Endodermal cell (in vitro differentiated cells): ENCODE measurements around the gene ZNF385D. TPM values are rescaled to one million over a fixed set of nuclear protein-coding genes. Genes with fewer than 3 reads are reported as not detected.

Source experiments
- DNase-seq: peaks from one replicate; pipeline ENCODE4 v3.0.0-alpha.2; 2017
- H3K27ac ChIP-seq: 2 replicates; pipeline ENCODE4 v1.5.1; 2013; ENCODE audit warnings: mild to moderate bottlenecking, low read depth, low read length, moderate library complexity
- H3K27me3 ChIP-seq: 2 replicates; pipeline ENCODE4 v1.6.1; 2013; ENCODE audit warnings: mild to moderate bottlenecking, low read length, moderate library complexity; ENCODE audit not compliant: insufficient read depth, control insufficient read depth, poor library complexity, severe bottlenecking
- H3K36me3 ChIP-seq: 2 replicates; pipeline ENCODE4 v1.7.0; 2013; ENCODE audit warnings: mild to moderate bottlenecking, low read length, moderate library complexity; ENCODE audit not compliant: control insufficient read depth, insufficient read depth
- H3K4me1 ChIP-seq: one replicate; pipeline ENCODE4 v1.7.0; 2013; ENCODE audit warnings: low read length; ENCODE audit not compliant: control insufficient read depth, insufficient read depth
- H3K4me3 ChIP-seq: 2 replicates; pipeline ENCODE4 v1.5.1; 2013; ENCODE audit warnings: mild to moderate bottlenecking, low read length, moderate library complexity
- H3K9ac ChIP-seq: 2 replicates; pipeline ENCODE4 v1.6.1; 2013; ENCODE audit warnings: mild to moderate bottlenecking, low read length, moderate library complexity; ENCODE audit not compliant: poor library complexity, severe bottlenecking; ENCODE audit errors: extremely low read depth
- H3K9me3 ChIP-seq: 2 replicates; pipeline ENCODE4 v1.6.1; 2013; ENCODE audit warnings: mild to moderate bottlenecking, low read length, moderate library complexity; ENCODE audit not compliant: control insufficient read depth
- H3K27ac Mint-ChIP-seq: 2 replicates; pipeline ENCODE4 v1.8.0; 2020; ENCODE audit warnings: mixed read lengths
- H3K27me3 Mint-ChIP-seq: 2 replicates; pipeline ENCODE4 v1.8.0; 2021; ENCODE audit warnings: mild to moderate bottlenecking, mixed read lengths; ENCODE audit not compliant: insufficient read depth
- H3K36me3 Mint-ChIP-seq: 2 replicates; pipeline ENCODE4 v1.8.0; 2020; ENCODE audit warnings: low read depth, mixed read lengths
- H3K4me1 Mint-ChIP-seq: 2 replicates; pipeline ENCODE4 v1.8.0; 2020; ENCODE audit warnings: mixed read lengths
- H3K4me3 Mint-ChIP-seq: 2 replicates; pipeline ENCODE4 v1.8.0; 2020; ENCODE audit warnings: mild to moderate bottlenecking, moderate library complexity, mixed read lengths
- H3K9me3 Mint-ChIP-seq: 2 replicates; pipeline ENCODE4 v1.8.0; 2020; ENCODE audit warnings: mild to moderate bottlenecking, mixed read lengths
- WGBS, 2 experiments: methylation state at CpG; one replicate each; pipeline versions ENCODE4 v1.1.5 to v1.1.7; 2013; ENCODE audit warnings: missing lambda C conversion rate in 2 of 2, mixed read lengths in 1 of 2; ENCODE audit not compliant: insufficient coverage in 1 of 2, insufficient read length in 1 of 2; 5-methylcytosine and 5-hydroxymethylcytosine counted together
- total RNA-seq, 2 donors: library from RNA; stranded (reverse); fragmentation: NEBNext Ultra II Directional in 1 of 2; extraction: Animal tissue kit (Norgen Biotek cat#: 25700) in 1 of 2; gene quantifications; 2 replicates in 1 of 2; 3 replicates in 1 of 2; pipeline ENCODE4 v1.2.1, GENCODE V29; 2021
- TF ChIP-seq, protein P1 (sequence below): fragments of 200-600 bp; sonication (generic); conservative IDR thresholded peaks from 2 replicates; pipeline ENCODE4 v1.5.0; 2021; ENCODE audit warnings: antibody characterized with exemption, mild to moderate bottlenecking

ZNF385D gene
- total RNA-seq, 2 donors from 2014 or later: 1.1 to 3.7 TPM

DNA sequence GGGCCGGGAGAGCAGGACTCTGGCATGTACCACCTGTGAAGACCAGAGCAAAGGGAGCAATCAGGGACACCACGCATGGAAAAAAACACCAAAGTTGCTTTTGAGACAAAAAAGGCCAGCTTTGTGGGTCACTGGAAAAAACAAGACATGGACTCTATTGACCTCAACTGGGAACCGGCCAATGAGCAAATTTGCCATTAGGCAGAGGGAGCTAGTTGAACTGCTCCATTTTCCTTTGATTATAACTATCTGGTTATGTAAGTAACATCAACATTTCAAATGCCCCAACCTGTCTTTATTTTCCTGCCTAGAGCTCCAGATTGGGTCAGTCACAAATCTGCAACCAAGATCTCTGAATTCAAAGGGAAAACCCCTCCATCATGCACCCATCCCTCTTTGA lies 86.0 kb downstream of the ZNF385D start:
- Histone ChIP-seq H3K36me3 (no peaks in the 10 kb centered on the region), H3K4me3 (no peak overlapping the region), H3K27ac (no peak overlapping the region), H3K4me1 (peaks cover 2% of the 10 kb centered on the region), H3K27me3 (no peaks in the 10 kb centered on the region), H3K9ac (no peak overlapping the region), H3K9me3 (no peaks in the 10 kb centered on the region)
- no peak for DNase-seq
- no peak overlapping the region for H3K4me3 Mint-ChIP-seq
- H3K36me3 Mint-ChIP-seq: no peaks in the 10 kb centered on the region
- H3K27me3 Mint-ChIP-seq: no peaks in the 10 kb centered on the region
- WGBS, 2 experiments: 88 to 94% methylated on average over 2 to 3 of the region's 3 CpGs
- H3K9me3 Mint-ChIP-seq: no peaks in the 10 kb centered on the region
- H3K27ac Mint-ChIP-seq: no peak overlapping the region
- peaks cover 12% of the 10 kb centered on the region for H3K4me1 Mint-ChIP-seq
- TF ChIP-seq, protein P1, sequence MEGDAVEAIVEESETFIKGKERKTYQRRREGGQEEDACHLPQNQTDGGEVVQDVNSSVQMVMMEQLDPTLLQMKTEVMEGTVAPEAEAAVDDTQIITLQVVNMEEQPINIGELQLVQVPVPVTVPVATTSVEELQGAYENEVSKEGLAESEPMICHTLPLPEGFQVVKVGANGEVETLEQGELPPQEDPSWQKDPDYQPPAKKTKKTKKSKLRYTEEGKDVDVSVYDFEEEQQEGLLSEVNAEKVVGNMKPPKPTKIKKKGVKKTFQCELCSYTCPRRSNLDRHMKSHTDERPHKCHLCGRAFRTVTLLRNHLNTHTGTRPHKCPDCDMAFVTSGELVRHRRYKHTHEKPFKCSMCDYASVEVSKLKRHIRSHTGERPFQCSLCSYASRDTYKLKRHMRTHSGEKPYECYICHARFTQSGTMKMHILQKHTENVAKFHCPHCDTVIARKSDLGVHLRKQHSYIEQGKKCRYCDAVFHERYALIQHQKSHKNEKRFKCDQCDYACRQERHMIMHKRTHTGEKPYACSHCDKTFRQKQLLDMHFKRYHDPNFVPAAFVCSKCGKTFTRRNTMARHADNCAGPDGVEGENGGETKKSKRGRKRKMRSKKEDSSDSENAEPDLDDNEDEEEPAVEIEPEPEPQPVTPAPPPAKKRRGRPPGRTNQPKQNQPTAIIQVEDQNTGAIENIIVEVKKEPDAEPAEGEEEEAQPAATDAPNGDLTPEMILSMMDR: no peak

DNA sequence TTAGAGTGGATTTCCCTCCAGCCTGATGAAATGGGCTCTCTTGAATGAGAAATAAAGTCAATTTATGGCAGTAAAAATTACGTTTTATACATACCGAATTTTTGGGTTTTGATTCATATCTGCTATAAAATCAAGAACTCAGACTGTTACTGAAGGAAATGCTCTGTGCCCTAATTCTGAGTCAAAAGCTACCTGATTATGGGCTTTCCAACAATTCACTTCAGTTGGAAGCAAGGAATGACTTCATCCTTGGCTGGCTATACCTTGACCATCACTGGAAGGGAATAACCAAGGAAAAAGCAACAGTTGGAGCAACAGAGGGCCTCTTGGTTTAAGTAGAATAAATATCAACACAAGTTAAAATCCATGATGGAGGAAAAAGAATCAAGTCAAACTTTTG lies 88.6 kb downstream of the ZNF385D start:
- WGBS, 2 experiments: 96 to 100% methylated on average over 2 of the region's 2 CpGs
- no peaks in the 10 kb centered on the region for H3K36me3 Mint-ChIP-seq
- peaks cover 16% of the 10 kb centered on the region for H3K4me1 Mint-ChIP-seq
- no peak overlapping the region for H3K27ac ChIP-seq
- H3K9me3 Mint-ChIP-seq: no peaks in the 10 kb centered on the region
- no peak overlapping the region for H3K9ac ChIP-seq
- H3K9me3 ChIP-seq: no peaks in the 10 kb centered on the region
- H3K4me3 ChIP-seq: no peak overlapping the region
- no peaks in the 10 kb centered on the region for H3K27me3 Mint-ChIP-seq
- peaks cover 2% of the 10 kb centered on the region for H3K4me1 ChIP-seq
- TF ChIP-seq, protein P1: no peak
- no peaks in the 10 kb centered on the region for H3K27me3 ChIP-seq
- H3K36me3 ChIP-seq: no peaks in the 10 kb centered on the region
- DNase-seq: no peak
- no peak overlapping the region for H3K27ac Mint-ChIP-seq
- no peak overlapping the region for H3K4me3 Mint-ChIP-seq

DNA sequence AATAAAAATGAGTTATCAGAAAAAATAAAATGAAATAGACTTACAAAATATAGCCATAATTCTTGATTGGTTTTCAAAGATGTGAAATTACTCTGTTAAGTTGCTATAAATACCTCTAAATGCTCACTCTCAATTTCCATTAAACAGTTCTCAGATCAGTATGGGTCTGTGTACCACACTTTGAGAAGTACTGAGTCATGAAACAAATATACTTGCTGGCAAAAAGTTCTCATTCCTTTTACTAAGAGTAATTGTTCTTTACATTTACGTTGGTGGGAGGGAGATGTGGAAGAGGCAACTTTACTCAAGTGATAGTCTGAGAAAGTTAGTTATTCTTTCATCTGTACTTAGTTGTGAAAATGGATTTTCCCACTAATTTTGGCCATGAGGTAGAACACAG lies 96.3 kb downstream of the ZNF385D start:
- H3K9me3 ChIP-seq: no peaks in the 10 kb centered on the region
- no peak overlapping the region for H3K4me3 ChIP-seq
- Mint-ChIP-seq H3K4me3 (no peak overlapping the region), H3K36me3 (no peaks in the 10 kb centered on the region), H3K4me1 (peaks cover 4% of the 10 kb centered on the region), H3K27ac (peak overlapping the region; percentile 59), H3K27me3 (no peaks in the 10 kb centered on the region), H3K9me3 (no peaks in the 10 kb centered on the region)
- H3K36me3 ChIP-seq: no peaks in the 10 kb centered on the region
- TF ChIP-seq, protein P1: no peak
- no peak overlapping the region for H3K9ac ChIP-seq
- no peak for DNase-seq
- no peaks in the 10 kb centered on the region for H3K27me3 ChIP-seq
- 89% methylated on average over 1 of the region's 1 CpG; no CpG with 5 or more reads in 1 of the 2 experiments for WGBS, 2 experiments
- no peaks in the 10 kb centered on the region for H3K4me1 ChIP-seq
- H3K27ac ChIP-seq: no peak overlapping the region
